ENCODE results near the gene GAB2.

DNA sequence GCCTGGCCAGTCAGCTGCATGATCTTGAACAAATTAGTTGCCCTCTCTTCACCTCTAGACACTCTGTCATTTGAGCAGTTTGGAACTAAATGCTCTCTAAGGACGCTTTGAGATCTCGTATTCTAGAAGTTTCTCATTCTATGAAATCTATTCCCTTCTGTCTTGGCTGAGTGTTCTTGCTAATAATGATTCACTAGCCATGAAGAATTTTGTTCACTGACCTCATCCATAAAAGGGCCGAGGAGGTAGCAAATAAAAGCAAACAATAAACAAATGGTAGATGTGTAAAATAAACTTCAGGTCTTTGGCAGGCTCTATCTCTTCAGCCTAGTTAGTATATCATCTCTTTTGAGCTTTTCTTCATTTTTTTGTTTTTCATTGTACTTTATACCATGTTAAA is 152.3 kb downstream of the GAB2 start:
- no peak for TF ChIP-seq ZNF221 (tag by site-specific recombination; IDR thresholded peaks at IDR 0.05; ENCODE audit: borderline replicate concordance)
- no peak for TF ChIP-seq ZBTB7A (tag by site-specific recombination; IDR thresholded peaks at IDR 0.05; ENCODE audit: low read depth)
- TF ChIP-seq CTCF (tag by site-specific recombination; IDR thresholded peaks at IDR 0.05), result no peak
- no peak for TF ChIP-seq GLI4 (tag by site-specific recombination; IDR thresholded peaks at IDR 0.05)
- TF ChIP-seq SALL2 (tag by site-specific recombination; IDR thresholded peaks at IDR 0.05; ENCODE audit: borderline replicate concordance), result no peak
- TF ChIP-seq, protein P1, sequence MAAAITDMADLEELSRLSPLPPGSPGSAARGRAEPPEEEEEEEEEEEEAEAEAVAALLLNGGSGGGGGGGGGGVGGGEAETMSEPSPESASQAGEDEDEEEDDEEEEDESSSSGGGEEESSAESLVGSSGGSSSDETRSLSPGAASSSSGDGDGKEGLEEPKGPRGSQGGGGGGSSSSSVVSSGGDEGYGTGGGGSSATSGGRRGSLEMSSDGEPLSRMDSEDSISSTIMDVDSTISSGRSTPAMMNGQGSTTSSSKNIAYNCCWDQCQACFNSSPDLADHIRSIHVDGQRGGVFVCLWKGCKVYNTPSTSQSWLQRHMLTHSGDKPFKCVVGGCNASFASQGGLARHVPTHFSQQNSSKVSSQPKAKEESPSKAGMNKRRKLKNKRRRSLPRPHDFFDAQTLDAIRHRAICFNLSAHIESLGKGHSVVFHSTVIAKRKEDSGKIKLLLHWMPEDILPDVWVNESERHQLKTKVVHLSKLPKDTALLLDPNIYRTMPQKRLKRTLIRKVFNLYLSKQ (tag by site-specific recombination; IDR thresholded peaks at IDR 0.05; ENCODE audit: borderline replicate concordance), result no peak
